GM19193 (cell line): Measurements from ENCODE around the gene TRIM2.

Source experiments
- POLR2A ChIP-seq: IDR thresholded peaks from 4 replicates; pipeline ENCODE4 v1.6.1; 2011; ENCODE audit not compliant: insufficient read depth, insufficient read length; ENCODE audit errors: extremely low read depth

Gene TRIM2

DNA sequence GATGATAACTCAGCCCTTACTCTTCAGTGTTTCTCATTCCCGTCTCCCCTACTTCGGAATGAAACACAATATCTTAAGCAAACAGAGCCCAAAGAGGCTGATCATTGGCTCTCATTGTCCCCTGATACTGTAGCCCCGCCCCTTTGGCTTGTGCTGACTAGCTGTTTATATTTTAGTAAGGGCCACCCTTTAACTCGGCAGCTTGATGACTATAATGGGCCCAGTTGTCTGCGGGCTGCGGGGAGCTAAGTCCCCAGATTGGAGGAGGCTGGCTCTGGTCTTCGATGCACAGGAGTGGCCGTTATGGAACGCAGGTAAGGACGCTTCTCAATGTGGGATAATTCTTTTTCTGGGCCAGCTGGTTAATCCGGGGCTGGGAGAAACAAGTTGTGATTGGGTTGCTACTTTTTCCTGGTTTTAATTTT is at the start of gene TRIM2:
Gene TRIM2 (plus strand): TSS at position 197 of the 425 bp plus-strand sequence. CDS start 88 bp downstream, at position 285.
- no peak for TF ChIP-seq POLR2A

DNA sequence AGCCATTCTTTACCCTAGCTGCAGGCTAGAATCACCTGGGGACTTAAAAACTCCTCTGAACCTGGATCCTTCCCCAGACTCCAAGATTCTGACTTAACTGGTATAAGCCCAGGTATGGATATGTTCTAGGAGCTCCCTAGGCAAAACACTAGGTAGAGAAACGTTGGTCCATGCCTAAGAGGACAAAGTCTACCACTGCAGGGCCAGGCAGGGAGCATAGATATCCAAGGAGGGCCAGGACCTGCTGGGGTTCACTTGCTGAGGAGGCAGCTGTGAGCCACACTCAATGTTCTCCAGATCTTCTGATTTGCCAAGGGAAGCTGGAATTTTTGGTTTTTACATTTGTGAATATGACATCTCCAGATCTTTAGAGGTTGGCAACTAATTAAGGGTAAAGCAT is 48.6 kb upstream of the TRIM2 start:
- TF ChIP-seq POLR2A = no peak

DNA sequence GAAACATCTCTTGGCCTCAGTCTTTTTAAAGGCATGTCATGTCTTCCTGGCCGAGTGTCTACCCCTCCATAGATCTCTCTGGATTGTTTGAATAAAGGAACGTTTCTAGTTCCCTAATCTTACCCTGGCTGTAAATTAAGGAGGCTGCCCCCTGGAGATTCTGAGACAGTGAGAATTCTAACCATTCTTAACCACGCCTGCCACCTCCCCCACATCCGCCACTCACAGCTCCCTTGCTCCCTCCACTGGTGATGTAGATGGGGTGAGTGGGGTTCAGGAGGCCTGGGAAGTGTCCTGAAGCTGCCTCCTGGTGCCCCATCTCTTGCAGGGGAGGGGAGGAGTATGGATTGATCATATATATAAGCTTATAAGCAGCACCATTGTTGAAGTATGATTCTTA is 48.0 kb upstream of the TRIM2 start:
- TF ChIP-seq POLR2A = no peak

DNA sequence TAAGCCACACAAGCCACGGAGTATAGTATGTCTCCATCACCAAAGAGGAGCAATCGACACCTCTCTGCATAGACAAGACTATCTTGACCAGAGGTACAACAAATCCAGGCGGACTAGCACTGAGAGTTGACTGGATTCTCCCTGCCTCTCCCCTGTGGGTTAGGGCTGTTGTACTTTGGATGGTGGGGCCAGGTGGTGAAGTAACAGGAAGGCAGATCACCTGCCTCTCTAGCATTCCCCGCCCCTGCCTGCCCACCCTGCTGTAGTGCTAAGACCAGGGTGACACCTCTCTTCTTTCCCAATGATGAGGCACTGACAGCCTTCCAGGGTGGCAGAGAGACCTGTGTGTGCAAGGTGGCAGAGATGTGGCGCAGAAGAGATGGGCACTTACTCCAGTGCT is 47.5 kb upstream of the TRIM2 start:
- no peak for TF ChIP-seq POLR2A

DNA sequence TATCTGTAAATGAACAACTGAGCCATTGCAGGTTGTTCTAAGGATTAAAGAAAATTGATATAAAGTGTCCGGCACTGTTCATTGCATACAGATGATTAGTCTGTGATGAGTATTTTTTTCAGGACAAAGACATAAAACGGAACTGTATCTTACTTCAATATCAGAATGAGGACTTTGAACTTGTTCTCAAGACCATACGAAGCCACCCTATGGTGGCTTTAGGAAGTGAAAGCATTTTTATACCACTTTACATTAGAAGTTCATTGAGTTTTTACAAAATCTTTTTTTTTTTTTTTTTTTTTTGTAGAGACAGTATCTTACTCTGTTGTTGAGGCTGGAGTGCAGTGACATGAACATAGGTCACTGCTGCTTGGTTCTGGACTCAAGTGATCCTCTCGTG is 45.2 kb upstream of the TRIM2 start:
- no peak for TF ChIP-seq POLR2A

DNA sequence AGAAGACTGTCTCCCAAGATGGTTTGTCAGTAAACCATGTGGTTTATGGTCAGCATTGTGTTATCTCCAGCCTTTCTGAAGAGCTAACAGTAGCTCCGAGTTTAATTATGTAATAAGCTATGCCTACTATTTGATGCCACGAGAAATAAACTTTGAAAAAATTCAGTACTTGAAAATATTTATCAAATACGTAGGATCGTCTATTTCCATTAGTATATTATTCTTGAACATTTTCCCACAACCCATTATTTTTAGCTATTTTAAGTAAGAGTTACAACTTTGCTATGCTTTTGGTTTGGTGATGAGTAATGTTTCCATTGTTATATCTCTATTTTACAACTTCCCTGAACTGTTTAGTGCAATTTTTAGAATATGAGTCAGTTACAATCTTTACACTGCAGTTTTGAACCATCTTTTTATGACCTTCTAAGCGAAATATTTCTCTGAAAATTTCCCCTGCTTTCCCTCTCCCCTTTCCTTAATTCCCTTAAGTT is 44.5 kb upstream of the TRIM2 start:
- no peak for TF ChIP-seq POLR2A

DNA sequence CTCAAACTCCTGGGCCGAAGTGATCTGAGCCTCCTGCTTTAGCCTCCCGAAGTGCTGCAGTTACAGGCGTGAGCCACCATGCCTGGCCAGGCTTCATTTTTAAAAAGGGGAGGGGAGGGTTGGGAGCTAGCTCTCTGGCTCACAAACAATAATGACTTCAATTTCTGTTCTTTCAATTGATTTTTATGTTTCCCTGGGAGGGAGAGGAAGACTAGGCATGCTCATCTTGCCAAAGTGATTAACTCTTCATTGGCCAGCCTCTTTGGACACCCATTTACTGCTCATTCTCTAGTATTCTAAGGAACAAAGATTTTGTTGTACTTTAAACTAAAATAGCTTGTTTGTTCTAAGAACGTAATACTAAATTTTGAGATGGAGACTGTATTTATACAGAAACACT is 43.4 kb upstream of the TRIM2 start:
- no peak for TF ChIP-seq POLR2A

DNA sequence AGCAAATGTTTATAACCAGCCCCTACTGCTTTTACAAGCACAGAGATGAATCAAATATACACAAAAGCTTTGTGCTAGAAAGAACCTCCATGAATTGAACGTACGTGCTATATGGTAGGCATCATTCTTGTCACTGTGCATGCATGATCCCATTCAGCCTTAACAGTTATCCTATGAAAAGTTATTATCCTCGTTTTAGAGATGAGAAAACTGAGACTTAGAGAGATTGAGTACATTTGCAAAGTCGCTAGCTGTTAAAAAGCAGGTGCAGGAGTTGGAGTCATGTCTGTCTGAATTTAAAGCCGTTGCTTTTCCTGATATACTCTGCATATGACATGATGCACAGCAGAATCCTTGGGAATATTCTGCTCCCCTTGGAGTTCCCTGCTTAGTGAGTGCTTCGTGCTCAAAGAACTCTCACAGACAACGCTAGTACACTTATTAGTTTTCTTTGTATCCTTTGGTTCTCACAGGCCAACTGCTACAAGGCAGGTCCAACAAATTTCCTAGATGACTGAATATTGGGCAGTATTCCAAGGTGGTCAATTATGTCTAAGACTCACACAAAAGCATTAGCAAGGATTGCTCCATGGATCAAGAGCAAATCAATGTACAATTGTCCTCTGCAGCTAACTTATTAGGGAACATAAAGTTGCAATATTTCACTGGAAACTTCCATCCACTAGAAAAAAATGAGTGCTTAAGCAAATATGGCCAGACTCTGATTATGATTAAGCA is 42.8 kb upstream of the TRIM2 start:
- no peak for TF ChIP-seq POLR2A

DNA sequence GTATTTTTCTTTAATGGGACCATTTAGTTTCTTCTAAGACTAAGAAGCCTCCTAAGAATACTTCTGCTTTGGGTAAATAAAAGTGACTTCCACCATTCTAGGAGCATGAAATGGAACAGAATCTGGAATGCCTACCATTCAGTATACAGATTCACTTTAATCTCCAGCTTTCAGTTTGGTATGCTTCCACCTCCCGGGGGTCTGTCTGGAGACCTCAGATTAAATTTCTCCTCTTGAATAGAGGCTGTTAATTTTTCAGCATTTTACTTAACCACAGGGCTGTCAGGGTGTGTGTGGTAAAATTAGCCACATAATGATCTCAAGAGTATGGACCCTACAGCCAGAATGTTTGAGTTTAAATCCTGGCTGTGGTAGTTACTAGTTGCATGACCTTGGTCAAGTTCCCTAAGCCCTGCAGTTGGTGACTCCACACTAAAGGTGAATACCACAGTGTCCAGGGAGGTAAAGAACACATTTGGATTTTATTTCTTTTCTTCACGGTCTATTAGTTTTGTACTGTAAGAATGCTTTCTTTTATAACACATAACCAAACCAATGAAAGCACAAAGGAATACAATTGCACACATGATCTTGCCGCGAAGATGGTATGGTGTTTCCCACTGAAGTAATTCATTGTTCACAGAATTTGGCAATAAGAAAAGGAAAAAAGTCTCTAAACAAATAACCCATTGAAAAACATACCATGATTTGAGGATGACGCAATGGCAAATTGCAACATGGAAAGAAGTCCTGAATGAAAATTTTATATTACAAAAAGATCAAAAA is 37.3 kb upstream of the TRIM2 start:
- TF ChIP-seq POLR2A = no peak

DNA sequence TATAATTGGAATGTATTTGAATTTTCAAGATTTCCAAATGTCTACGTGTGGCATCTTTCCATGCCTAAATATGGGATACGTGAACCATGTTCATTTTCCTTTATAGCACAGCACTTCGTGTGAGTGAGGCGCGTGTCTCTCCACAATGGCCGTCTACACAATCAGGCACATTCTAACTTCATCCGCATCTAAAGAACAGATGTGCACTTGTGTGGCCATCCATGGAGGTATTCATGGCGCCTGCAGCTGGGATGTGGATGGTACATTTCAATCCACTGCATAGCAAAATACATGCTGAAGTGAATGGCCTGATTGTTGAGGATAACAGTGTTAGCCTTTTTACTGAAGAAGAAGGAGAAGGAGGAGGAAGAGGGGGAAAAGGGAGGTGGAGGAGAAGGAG is 34.5 kb upstream of the TRIM2 start:
- TF ChIP-seq POLR2A = no peak

DNA sequence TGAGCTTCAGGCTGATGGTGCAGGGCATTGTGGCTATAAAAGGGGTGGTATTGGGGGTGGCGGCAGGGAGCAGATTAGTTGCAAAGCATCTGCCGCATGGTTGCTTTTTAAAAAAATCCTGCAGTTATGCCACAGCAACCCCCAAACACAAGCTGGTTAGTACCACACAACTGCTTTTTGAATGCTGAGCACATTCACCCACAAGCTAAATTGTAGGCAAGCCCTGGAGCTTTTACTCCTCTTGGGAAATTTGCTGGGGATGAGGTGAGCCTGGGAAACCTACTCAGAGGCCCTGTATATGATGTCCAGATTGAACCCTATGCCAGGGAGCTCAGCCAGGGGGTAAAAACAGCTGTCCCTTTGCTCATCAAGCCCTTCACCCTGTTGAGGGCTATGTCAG is 33.8 kb upstream of the TRIM2 start:
- no peak for TF ChIP-seq POLR2A

DNA sequence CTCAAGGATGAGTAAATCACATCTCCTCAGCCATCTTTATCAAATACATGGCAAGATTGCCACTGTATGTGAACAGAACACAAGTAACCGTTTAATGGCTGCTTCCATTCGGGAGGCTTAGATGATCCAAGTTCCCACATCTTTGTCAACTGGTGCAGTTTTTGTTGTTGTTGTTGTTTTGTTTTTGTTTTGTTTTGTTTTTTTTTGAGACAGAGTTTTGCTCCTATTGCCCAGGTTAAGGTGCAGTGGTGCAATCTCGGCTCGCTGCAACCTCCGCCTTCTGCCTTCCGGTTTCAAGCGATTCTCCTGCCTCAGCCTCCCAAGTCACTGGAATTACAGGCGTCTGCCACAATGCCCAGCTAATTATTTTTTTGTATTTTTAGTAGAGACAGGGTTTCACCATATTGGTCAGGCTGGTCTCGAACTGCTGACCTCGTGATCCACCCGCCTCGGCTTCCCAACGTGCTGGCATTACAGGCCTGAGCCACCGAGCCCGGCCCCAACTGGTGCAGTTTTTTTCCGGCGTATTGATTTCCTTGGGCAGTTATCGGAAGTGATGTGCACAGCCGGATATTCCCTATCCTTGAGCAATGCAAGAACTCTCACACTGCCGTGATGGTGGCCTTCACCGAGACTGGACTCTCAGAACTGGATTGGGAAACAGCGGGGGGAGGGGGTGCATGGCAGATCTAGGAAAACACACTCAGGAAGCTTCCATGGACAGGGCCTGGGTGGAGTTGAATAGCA is 29.2 kb upstream of the TRIM2 start:
- TF ChIP-seq POLR2A = no peak

DNA sequence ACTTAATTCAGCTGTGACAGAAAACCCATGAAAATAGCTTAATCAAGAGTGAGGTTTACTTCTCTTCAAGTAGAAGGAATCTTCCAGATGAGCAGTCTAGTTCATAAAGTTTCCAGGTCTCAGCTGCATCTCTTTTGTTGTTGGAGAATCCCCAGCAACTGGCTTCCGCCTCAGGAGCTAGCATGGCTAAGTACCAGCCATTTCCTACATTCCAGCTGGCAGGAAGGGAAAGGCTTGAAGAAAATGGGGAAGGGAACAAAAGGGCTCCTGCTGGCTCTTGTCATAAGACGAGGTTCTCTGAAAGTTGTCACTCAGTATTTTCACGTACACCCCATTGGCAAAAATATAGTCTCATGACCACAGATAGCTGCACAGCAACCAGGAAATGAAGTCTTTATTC is 27.3 kb upstream of the TRIM2 start:
- TF ChIP-seq POLR2A = no peak

DNA sequence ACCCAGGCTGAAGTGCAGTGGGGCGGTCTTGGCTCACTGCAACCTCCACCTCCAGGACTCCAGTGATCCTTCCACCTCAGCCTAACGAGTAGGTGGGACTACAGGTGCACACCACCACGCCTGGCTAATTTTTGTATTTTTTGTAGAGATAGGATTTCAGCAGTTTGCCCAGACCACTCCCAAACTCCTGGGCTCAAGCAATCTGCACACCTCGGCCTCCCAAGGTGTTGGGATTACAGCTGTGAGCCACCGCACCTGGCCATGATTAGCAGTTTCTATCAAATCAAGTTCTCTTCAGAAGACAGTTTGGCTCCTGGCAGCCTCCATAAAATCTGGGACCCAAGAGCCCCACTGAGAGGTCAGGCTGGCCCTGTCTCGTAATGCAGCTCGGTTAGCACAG is 26.4 kb upstream of the TRIM2 start:
- no peak for TF ChIP-seq POLR2A

DNA sequence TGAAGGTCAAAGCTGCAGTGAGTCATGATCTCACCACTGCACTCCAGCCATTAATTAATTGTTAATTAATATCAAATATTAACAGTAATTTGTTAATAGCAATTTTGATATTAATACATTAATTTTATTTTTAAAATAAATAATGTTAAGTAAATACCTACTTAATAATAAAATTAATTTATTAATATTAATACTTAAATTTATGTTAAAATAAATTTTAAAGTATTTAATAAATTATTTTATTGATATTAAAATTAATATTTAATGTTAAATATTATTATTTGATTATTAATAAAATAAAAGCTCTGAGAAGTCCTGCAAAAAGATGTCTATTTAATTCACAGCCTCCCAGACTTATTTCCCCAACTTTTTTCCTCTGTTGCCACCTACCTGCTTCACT is 25.1 kb upstream of the TRIM2 start:
- no peak for TF ChIP-seq POLR2A
